HG03175 (cell line): ENCODE data around the gene NEU4.

ENCODE experiments used
- ATAC-seq: cut with Tn5 transposase; IDR thresholded peaks from one replicate; pipeline ENCODE4 v1.9.1; 2021; ENCODE audit warnings: mild to moderate bottlenecking, moderate library complexity; ENCODE audit not compliant: unreplicated experiment

The NEU4 gene

DNA sequence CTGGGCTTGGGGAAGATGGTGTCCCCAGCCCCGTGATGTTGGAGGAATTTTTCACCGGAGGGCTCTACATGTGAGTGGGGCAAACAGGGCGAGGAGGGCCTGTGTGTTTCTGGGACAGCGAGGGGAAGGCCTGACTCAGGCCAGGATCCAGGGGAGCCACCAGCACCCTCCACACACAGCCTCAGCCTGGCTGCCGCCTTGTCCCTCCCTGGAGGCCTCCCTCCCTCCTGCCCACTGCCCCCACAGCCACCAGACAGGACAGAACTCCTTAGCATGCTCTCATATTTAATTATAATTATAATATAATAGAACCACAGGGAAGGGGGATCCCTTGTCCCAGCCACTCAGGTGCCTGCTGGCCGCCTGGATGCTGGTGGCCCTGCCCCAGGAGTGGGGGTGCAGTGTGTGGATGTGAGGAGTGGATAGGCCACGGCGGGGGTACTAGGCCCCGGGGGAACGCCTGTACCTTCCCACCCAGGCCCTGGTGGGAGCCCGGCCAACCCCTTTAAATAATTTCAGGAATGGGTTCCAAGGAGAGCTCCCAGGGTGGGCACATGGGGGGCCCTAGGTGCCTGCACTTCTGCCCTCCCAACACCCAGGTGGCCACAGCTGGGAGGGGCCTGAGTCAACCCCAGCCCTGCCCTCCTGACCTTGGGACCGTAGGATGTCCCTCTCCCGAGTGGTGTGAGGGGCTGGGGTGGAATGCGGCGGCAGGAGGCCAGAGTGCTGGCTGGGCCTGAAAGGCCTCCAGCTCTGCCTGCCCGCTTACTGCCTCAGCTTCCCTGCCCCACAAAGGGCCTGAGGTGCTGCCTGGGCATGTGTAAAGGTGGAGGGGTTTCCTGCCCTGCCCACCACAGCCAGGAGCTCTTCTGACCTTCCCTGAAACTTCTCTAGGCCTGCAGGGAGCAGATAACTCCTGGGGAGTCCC, 40.9 kb downstream of the NEU4 start:
- no peak for ATAC-seq

DNA sequence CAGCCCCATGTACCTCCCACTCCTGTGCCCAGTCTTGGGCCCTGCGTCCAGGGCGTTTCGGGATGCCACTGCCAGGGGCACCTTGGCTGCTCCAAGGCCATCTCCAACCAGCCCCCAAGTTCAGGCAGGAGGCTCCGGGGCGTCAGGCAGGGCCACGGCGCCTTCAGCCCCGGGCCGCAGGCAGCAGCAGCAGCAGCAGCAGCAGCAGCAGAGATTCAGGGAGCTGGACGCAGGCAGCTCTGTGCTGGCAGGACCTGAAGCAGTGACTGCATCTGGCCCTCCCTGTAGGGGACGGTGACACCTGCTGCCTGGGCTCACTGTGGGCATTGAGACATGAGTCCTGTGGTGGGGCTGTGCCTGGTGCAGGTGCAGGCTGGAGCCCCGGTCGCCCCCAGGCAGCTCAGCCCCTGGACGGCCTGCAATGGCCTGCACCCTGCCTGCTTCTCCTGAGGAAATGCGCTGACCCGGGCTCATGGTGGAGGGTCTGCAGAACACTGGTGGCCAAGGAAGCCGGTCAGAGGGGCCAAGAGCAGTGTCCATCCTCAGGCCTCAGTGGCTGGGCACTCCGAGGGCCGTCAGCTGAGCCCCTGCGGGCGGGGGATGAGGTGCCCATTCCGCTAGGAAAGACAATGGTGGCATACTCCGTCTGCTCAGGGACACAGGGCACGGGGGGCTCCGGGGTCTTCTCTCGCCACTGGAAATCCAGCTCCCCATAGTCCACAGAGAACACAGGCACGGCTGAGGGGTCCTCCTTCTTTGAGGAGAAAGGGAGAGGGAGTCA, 41.7 kb downstream of the NEU4 start:
- no peak for ATAC-seq

DNA sequence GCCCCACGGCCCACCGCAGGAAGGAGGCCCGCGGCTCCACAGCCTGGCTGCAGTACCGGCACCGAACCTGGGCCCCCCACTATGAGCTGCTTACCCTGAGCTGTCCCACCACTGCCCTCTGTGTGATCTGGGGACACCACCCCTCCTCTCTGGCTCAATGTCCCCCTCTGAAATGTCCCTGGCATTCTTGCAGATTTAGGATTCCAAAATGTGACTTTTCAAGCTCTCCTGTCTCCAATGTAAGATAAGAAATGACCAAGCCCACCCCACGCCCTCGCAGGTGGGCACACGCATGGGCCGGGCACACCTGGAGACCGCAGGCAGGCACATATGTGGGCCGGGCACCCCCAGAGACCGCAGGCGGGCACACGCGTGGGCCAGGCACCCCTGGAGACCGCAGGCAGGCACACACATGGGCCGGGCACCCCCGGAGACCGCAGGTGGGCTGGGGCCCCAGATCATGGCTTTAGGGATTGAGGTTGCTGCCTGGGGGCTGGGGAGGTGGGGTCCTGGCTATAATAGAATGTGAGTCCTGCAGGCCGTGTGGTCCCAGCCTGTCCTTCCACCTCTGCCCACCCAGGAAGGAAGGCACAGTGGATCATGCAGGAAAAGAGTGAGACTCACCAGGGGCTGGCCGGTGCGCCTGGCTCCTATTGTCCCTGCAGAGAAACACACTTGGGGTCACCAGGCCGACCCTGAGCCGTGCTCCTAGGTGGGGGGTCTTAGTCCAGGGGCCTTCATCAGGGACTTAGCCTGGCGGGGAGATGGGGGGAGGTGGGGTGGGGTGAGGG, 42.5 kb downstream of the NEU4 start:
- ATAC-seq = no peak

DNA sequence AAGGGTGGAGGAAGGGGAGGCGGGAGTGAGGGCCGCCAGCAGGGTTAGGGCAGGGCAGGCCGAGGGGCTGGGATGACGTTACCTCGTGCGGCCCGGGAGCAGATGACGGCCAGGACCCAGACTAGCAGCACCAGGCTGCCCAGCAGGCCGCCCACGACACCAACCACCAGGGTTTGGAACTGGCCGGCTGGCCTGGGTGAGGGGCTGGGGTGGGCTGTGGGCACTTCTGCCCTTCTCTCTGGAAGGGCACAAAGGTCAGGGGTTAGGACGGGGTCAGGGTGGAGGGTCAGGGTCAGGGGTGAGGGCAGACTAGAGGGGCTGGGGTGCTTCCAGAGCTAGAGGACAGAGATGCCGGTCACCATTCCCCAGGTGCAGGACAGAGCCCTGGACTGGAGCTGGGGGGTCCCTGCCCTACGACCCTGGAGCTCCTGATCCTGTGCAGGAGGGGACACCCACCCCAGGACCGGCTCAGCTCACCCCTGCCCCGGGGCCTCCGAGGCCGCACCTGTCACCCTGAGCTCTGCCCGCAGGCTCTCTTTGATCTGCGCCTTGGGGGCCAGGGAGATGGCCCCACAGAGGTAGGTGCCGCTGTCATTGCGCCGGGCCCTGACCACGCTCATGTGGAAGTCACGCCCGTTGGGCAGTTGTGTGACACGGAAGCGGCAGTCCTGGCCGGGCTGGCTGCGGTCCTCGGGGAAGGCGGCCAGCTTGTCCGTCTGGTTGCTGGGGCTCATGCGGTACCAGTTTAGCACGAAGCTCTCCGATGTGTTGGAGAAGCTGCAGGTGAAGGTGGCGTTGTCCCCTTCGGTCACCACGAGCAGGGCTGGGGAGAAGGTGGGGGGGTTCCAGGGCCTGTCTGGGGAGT, 43.4 kb downstream of the NEU4 start:
- ATAC-seq = no peak

DNA sequence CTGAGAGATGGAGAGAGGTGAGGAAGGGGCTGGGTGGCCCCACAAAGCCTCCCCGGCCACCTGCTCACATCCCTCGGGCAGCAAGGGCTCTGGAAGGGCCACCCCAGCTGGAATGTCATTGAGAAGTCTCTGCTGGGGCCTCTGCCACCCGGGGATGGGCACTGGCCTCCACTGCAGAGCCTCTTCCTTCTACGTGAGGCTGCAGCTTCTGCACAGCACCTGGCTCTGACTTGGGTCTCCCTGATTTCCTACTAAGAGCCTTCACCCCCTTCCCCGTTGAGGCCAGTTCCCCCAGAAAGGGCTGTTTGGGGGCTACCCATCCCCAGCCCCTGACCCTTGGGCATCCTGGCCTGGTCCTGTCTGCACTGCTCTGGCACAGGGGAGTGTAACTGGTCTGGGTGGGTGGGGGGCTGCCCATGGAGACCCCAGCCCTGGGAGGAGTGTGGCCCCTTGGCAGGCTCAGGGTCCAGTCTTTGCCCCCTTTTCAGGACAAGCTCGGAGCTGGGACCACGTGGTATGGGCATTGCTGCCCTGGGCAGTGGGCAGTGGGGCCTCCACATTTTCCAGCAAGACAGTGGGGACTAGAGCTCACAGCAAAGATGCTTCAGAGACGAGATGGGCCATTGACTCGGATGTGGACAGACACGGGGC, 44.1 kb downstream of the NEU4 start:
- no peak for ATAC-seq

DNA sequence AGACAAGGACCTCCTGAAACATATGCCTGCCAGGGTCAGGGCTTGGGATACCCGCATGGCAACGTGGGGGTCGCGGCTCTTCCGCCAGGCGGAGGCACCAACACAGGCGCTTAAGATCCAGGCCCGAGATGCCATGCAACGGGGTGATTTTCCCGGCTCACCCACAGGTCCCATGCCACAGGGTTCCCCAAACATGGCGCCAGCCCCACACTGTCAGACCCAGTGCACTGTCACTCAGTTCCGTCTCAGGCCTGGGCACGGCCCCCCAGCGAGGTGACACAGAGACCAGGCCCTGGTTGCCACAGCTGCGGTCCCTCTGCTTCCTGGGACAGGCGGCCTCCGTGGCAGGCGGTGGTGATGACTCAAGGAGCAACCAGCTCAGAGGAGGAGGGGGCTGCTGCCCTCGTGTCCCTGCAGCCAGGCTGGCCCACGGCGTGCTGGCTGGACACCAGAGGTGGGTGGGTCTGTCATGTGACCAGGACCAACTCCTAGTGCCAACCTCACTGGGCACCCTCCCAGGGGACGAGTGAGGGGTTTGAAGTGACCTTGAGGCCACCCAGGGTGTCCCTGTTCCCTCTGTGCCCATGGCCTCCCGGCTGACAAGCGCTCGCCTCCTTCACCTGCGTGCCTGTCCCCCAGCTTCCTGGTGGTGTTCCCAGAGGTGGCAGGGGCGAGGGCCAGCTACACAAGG, 44.8 kb downstream of the NEU4 start:
- ATAC-seq = no peak

DNA sequence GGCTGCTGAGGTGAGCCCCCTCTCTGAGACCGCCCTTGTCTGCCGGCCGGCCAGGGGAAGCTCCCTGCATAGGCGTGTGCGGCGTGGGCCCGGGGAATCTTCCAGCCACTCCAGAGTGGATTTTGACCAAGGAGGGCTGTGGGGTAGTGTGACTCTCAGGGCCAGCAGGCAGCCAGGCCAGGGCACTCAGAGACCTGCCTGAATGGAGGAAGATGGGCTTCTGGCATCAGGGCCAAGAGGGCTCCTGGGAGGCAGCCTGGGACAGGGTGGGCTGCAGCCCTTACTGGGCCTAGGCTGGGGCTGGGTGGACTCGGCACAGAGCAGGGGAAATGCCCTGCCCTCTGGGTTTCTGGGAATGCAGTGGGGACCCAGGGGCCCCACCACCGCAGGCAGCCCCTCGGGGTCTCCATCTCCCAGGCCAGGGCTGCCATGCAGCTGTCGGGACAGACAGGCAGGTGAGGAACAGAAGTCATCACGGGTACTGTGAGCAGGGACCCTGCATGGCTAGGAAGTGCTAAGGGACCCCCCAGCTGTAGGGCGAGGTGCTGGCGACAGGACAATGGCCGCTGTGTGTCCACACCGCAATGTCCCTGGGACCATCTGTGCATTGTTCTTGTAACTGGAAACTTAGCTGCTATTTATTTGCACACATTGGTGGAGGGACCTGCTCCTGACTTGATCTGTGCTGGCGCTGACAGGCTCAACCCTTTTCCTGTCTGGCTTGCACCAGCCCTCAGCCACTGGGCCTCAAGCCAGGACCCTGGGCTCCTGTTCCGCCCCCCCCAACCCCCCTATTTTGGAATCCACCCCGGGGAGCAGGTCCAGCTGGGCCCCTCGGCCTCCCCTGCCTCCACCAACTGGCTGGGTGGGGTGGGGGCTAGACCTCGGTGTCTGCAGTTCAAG, 45.6 kb downstream of the NEU4 start:
- ATAC-seq = no peak

DNA sequence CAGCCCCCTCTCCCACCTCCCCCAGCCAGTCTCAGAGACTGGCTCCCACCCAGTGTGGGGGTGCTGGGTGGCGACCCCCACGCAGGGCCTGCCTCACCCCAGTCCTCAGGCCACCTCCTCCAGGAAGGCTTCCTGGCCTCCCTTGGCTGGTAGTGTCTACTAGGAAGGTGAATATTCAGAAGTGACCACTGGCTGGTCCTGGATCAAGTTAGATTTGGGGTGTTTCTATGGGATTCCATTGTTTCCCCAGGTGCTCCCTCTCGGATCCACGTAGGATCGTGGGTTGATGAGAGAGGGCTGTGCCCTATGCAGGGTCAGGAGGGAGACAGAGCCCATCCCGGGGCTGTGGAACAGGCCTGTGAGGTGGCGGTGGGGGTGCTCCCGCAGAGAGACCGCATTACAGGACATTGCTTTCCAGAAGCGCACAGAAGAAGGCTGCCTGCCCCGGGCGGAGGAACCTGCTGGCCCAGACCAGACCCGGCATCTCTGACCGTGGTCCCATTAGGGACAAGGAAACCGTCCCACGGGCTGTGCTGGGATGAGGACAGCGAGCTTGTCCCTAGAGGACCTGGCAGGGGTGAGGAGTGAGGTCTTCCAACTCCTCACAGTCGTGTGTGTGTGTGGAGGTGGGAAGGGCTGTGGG, 46.4 kb downstream of the NEU4 start:
- no peak for ATAC-seq

DNA sequence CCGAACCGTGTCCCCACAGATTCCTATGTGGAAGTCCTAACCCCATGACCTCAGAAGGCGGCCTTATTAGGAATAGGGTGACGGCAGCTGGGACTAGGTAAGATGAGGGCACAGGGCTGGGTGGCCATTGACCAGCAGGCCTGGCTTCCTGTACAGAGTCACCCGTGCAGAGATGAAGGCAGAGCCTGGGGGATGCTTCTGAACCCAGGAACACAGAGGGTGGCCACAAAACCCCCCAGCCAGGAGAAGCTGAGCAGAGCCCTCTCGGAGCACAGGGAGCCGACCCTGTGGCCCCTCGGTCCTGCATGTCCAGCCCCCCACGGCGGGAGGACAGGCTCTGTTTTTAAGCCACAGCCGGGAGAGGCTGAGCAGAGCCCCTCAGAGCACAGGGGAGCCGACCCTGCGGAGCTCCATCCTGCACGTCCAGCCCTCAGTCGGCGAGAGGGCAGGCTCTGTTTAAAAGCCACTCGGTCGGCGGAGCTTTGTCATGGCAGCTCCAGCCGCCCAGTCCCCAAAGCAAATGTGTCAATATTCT, 47.0 kb downstream of the NEU4 start:
- no peak for ATAC-seq

DNA sequence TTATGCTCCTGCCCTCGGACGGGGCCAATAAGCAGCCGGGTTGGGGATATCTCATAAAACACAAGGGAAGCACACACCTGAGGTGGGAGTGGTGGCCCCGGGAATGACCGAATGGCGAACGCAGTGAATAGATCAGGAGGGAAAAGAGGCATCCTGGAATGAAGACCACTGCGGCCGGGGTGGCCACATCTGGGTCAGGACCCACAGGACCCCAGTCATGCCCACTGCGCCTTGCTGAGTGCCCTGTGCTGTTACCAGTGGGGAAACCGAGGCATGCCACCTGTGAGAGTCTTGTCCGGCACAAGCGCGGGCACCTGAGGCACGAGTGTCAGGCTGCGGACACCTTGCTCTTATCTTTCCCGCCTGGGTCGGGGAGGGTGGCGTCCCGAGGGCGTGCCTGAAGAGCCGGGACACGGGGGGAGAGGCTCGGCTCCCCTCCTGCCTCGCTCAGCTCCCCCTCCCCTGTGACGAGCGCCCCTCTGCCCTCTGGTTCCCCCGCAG, 48.1 kb downstream of the NEU4 start:
- no peak for ATAC-seq

DNA sequence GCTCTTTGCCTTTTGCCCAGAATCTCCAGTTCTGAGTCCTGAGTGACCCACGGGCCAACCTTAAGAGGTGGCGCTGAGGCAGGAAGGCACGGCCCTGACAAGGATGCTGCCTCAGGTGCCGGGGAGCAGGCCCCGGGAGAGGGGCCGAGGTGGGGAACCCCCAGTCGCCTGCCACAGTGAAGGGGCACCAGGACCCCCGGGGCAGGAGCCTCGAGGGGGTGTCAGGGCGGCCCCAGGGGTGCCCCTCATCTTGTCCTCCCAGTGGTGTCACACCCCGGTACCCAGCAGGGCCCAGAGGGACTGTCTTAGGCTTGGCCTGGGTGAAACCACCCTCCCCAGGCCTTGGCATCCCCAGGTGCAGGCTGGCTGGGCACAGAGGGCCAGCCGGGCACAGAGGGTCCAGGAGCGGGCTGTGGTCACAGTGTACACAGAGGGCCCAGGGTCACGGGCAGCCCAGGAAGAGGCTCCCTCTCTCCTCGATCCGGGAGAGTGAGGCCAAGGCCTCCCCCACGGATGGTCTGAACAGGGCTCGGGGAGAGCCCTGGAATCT, 48.7 kb downstream of the NEU4 start:
- ATAC-seq = no peak

DNA sequence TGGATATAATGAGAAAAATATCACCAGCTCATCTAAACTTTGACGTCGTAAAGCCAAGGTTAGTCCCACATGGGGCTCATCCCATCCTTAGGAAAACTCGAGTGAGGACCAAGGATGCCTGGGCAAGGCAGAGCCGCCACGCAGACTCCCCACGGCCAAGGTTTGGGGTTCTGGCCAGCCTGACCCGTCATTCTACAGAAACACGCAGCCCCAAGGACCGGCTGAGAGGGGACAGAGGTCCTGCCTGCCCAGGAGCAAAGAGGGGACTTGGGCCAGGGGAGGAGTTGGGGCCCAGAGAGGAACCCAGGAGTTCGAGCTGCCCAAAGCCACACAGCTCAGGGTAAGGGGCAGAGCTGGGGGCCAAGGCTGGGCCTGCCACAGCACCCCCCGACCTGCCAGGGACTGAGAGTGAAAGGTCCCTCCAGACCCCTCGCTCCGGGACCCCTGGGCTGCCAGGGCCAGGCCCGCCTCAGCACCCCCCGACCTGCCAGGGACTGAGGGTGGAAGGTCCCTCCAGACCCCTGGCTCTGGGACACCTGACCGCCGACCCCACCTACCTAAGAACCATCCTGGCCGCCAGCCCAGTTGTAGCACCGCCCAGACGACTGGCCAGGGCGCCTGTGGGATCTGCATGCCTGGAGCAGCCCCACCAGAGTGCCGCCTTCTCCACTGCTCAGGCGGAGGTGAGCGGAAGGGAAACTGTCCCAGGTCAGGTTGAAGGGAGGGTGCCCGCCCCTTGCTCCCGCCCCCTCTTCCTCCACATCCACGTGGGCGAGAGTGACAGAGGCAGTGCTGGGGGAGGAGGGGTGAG, 49.4 kb downstream of the NEU4 start, which contains the start of gene PDCD1:
Gene PDCD1, minus strand, starts transcription at position 689 of the 811 bp plus-strand sequence. Its CDS starts 56 bp downstream, at position 633.
- ATAC-seq = peak; percentile 40

DNA sequence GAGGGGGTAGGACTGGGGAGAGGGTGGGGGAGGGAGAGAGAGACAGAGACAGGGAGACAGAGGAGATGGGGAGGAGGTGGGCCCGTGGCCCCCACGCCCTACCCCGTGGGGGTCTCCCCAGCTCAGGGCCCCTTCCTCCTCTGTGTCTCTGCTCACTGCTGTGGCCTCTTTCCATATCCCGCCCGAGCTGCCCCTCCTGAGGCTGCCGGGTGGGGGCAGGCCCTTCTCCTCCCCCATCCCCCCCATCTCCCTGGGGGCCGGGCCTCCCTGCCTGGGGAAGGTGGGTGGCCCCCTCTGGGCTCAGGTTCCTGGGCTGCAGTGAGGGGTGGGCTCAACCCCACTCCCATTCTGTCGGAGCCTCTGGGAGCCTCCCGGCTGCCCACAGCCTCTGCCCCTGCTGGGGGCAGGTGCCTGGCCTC, 50.0 kb downstream of the NEU4 start:
- ATAC-seq = peak; percentile 14

DNA sequence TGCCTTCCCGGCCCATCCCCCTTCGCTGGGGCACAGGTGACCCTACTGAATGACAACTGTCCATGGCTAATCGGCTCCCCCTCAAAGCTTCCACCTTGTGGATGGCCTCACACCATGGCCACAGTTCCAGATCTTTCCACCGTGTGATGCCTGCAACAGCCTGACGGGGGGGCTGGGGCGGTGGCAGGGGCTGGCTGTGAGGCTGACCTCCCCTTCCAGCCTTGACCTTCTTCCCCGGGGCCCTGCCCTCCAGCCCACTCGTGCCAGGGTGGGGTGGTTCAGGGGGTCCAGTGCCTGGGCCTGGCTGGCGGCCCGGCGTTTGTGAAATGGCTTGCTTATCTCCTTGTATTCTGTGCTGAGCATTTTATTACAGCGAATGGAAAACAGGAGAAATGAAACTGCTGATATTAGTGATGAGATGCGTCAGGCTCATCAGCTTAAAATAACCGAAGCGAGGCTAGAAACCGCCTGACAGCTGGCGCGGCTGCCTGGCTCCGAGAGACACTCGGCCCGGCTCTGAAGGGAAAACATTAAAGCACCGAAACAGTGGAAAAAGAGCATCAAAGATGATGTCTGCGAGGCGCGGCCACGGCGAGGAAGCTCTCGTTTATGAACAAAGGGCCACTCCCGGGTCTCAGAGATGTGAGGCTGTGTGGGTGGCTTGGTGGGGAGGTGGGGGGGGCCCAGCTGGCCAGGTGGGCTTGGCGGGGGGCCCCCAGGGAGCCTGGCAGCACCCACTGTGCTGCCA, 50.6 kb downstream of the NEU4 start:
- peak; percentile 58 for ATAC-seq
